Activated CD4-positive, CD25-positive, alpha-beta regulatory T cell treated with anti-CD3 and anti-CD28 coated beads, Interleukin-2, amount 50 U/mL, for 24 hours (primary cell): ENCODE results near the gene MSRB3.

Source experiments
- ATAC-seq, 2 donors: fragments of 150-1000 bp; cut with Tn5 transposase; one replicate each; pipeline ENCODE4 v1.10.0; 2021; ENCODE audit warnings: mild to moderate bottlenecking in 1 of 2, moderate library complexity in 1 of 2

The MSRB3 gene

DNA sequence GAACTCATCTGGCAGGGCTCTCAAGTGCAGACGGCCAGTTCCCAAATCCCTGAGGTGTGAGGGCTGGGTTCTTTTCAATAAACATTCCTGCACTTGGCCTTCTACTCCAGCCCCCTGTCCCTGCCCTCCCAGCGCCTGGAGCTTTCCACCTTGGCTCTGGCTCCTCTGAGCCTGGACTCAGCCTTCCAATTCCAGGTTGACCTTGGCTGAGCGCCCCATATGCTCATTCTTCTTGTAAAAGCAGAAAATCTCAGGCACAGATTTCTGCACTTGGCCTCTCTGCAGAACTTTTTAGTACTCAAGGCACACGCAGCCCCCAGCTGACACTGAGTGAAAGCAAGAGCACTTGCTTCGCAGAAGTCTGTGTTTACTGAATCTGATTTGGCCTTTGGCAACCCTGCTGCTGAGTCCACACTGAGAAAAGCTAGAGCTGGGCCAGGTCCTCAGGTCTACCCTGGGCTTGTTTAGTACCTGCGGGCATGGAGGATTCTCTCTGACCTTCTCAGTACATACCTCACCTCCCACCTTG lies 222.7 kb downstream of the MSRB3 start:
- ATAC-seq: no peak

GRCh38 chr12:65501935-65502334 lies 223.5 kb downstream of the MSRB3 start:
- no peak for ATAC-seq

DNA sequence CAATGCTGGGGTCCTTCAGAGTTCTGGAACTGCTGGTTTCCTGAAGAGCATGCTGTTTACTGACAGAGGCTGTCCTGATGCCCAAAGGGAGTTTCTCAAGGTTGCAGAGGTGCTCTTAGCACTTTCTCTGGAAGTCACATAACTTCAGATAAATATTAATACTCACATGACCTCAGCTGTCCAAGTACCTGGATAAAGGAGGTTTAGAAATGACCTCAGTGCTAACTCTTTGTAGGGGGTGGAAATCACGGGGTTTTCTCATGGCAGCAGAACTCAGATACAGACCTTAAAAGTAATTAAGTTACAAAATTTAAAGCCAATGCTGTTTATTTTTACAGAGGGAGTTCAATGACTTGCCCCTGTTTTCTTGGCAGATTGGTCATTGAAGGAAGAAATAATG lies 225.9 kb downstream of the MSRB3 start:
- no peak for ATAC-seq

GRCh38 chr12:65505386-65506121 lies 227.1 kb downstream of the MSRB3 start:
- no peak for ATAC-seq

DNA sequence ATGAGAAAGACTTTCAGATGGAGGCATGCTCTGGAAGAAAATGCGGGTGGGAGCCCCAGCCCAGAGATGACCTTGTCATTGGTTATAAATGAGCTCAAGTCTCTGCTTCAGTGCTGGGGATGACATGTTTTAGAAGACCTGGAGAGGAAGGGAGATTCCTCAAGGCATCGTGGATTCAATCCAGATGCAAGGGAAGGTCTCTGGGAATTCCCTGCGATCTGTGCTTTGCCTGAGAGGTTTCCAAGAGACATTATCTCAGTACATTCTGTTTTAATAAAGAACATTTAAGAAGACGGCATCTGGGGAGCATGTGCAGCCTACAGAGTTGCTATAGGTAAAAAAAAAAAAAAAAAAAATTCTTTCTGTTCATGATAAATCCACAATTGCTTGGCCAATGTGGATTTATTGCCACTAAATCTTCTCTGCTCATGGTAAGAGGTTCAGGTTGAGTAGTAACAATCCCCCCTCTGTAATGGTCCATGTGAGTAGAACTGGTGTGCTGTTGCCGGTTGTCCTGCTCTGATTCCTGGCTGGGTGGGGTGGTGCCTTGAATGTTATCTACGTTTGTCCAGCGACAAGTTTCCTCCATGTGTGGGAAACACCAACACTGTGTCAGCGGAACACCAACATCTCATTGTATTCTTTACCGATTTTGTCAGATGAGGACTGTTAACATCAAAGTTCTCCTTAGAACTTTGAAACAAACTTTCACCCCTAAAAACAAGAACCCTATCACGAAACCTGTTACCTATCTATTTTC lies 230.0 kb downstream of the MSRB3 start:
- no peak for ATAC-seq

GRCh38 chr12:65510007-65510406 lies 231.5 kb downstream of the MSRB3 start:
- no peak for ATAC-seq

DNA sequence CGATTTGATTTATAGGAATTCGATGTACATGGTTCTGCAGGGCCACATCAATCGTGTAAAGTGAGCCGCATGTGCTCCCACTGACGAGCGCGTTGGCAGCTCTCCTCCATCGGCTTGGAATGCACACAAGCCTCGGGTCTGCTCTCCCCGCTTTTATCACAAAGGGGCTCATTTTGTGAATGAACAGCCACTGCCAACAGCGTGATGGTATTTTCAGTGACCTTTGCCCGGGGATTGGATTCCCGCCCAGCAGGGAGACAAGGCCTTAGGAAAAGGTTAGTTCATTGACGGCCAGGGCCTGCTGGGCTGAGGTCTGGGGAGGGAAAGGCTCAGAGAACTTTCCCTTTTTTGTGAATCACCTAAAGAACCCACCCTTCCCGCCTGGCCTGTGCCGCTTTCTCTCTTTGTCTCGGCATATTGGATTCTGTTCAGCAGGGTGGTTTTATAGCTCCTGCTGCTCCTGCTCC lies 232.1 kb downstream of the MSRB3 start:
- no peak for ATAC-seq

DNA sequence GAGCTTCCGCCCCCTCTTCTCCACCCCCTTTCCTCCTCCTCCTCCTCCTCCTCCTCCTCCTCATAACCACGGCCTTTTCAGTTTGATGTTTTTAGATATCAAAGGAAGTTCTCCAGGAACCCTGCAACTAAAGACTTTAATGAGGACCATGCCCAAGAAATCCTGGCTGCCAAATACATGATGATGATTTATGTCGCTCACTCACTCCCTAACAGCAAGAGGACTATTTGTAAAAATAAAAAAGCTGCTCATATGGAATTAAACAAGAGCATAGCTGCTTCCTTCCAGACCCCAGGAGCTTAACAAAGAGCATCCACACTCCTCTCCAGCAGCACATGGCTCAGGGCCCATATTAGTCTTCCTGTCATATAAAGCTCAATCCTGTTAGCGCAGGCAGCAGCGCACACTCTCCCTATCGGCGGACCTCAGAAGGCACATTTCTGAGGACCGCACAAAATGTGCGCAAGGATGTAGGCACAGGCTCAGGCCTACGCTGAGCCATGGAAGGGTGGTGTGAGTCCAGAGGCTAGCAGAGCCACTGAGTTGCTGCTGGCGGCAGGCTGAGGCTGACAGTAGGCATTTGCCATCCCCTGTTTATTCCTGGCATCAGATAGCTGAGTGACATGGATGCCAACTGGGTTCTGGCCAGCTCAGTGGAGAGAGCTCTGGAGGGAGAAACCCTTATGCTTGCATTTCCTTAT lies 232.8 kb downstream of the MSRB3 start:
- ATAC-seq: no peak

DNA sequence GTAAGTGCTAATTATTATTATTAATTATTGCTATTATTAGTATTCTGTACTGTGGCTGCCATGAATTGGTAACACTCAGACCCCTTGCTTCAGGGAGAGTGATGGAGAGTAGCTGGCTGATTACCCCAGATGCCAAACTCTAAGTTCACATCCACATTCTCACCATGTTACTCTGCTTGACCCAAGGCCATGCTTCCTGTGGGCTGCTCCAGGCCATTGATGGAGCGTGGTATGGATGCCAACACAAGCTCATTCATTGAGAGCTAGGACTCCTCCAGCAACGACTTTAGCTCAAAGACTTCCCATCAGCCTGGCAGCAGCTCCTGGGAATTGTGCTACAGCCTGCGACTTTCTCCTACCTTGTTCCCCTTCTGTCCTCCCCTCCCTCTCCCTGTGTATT lies 233.4 kb downstream of the MSRB3 start:
- no peak for ATAC-seq
